ENCODE results near the gene TMCC1.

GRCh38 chr3:129888771-129889170 is 4.7 kb downstream of the TMCC1 start:
- TF ChIP-seq POU6F1 (CRISPR knock-in tag; IDR thresholded peaks at IDR 0.05; ENCODE audit: borderline replicate concordance, low read depth) (no peak), ARNTL (CRISPR knock-in tag; IDR thresholded peaks at IDR 0.05; ENCODE audit: borderline replicate concordance, low read depth) (no peak), ZFP3 (CRISPR knock-in tag; IDR thresholded peaks at IDR 0.05) (no peak), ZFP30 (CRISPR knock-in tag; IDR thresholded peaks at IDR 0.05) (no peak), ZNF8 (CRISPR knock-in tag; IDR thresholded peaks at IDR 0.05) (no peak), PPARA (CRISPR knock-in tag; IDR thresholded peaks at IDR 0.05; ENCODE audit: borderline replicate concordance) (no peak), CREB5 (CRISPR knock-in tag; IDR thresholded peaks at IDR 0.05; ENCODE audit: low read depth) (no peak), PATZ1 (CRISPR knock-in tag; IDR thresholded peaks at IDR 0.05; ENCODE audit: borderline replicate concordance) (no peak)
